Measurements from ENCODE around the gene CHST9.
"Not testable (repeated sequence)": the region's sequence is repeated elsewhere in the genome, so short reads cannot be mapped to it uniquely, and the experiment has no call there.

DNA sequence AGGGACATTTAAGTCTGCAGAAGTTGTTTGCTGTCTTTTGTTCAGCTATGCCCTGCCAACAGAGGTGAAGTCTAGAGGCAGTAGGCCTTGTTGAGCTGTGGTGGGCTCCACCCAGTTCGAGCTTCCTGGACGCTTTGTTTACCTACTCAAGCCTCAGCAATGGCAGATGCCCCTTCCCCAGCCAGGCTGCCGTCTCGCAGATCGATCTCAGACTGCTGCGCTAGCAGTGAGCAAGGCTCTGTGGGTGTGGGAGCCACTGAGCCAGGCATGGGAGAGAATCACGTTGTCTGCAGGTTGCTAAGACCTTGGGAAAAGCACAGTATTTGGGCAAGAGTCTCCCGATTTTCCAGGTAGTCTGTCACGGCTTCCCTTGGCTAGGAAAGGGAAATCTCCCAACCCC, 91.8 kb downstream of the CHST9 start:
- TF ChIP-seq, protein P1, sequence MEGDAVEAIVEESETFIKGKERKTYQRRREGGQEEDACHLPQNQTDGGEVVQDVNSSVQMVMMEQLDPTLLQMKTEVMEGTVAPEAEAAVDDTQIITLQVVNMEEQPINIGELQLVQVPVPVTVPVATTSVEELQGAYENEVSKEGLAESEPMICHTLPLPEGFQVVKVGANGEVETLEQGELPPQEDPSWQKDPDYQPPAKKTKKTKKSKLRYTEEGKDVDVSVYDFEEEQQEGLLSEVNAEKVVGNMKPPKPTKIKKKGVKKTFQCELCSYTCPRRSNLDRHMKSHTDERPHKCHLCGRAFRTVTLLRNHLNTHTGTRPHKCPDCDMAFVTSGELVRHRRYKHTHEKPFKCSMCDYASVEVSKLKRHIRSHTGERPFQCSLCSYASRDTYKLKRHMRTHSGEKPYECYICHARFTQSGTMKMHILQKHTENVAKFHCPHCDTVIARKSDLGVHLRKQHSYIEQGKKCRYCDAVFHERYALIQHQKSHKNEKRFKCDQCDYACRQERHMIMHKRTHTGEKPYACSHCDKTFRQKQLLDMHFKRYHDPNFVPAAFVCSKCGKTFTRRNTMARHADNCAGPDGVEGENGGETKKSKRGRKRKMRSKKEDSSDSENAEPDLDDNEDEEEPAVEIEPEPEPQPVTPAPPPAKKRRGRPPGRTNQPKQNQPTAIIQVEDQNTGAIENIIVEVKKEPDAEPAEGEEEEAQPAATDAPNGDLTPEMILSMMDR (conservative IDR thresholded peaks at IDR 0.05): not testable (repeated sequence)
- TF ChIP-seq EZH2 (IDR thresholded peaks at IDR 0.05; ENCODE audit: low read depth): not testable (repeated sequence)

All from PC-9 (cell line).